Loucy (cell line): ENCODE measurements around the gene U2AF2.

ENCODE experiments used
- H2AFZ ChIP-seq: fragments of 200-600 bp; sonication (generic); 2 replicates; pipeline ENCODE4 v1.6.0; 2016; ENCODE audit warnings: antibody characterized with exemption, mild to moderate bottlenecking, low read length, moderate library complexity
- H3F3A ChIP-seq: fragments of 200-600 bp; 2 replicates; pipeline ENCODE4 v1.6.0; 2016; ENCODE audit warnings: antibody characterized with exemption, low read depth, mild to moderate bottlenecking
- H3K27me3 ChIP-seq: fragments of 200-600 bp; sonication (generic); 2 replicates; pipeline ENCODE4 v1.6.1; 2014; ENCODE audit warnings: low read length, mild to moderate bottlenecking; ENCODE audit not compliant: insufficient read depth, poor library complexity, severe bottlenecking
- H3K36me3 ChIP-seq: fragments of 200-600 bp; sonication (generic); 2 replicates; pipeline ENCODE4 v1.6.1; 2016; ENCODE audit warnings: low read length; ENCODE audit not compliant: insufficient read depth
- H3K4me1 ChIP-seq: fragments of 200-600 bp; sonication (generic); 2 replicates; pipeline ENCODE4 v1.5.1; 2014; ENCODE audit warnings: low read length, mild to moderate bottlenecking; ENCODE audit not compliant: insufficient read depth, poor library complexity, severe bottlenecking
- H3K4me2 ChIP-seq: fragments of 200-600 bp; sonication (generic); 2 replicates; pipeline ENCODE4 v1.6.0; 2014; ENCODE audit warnings: antibody characterized with exemption, low read length, low read depth, mild to moderate bottlenecking; ENCODE audit not compliant: poor library complexity, severe bottlenecking
- H3K4me3 ChIP-seq: fragments of 200-600 bp; sonication (generic); 2 replicates; pipeline ENCODE4 v1.5.1; 2014; ENCODE audit warnings: low read length, mild to moderate bottlenecking, mixed read lengths; ENCODE audit not compliant: poor library complexity, severe bottlenecking
- H3K79me2 ChIP-seq: fragments of 200-600 bp; sonication (generic); 2 replicates; pipeline ENCODE4 v1.6.1; 2014; ENCODE audit warnings: low read length; ENCODE audit not compliant: insufficient read depth
- H3K9ac ChIP-seq: fragments of 200-600 bp; sonication (generic); 2 replicates; pipeline ENCODE4 v1.6.0; 2014; ENCODE audit warnings: mild to moderate bottlenecking, low read depth, low read length, moderate library complexity; ENCODE audit not compliant: poor library complexity, severe bottlenecking
- H3K9me2 ChIP-seq: fragments of 200-600 bp; sonication (generic); replicated peaks from 2 replicates; pipeline ENCODE4 v1.6.1; 2016; ENCODE audit warnings: low read depth, low read length, mixed read lengths
- H3K9me3 ChIP-seq: fragments of 200-600 bp; sonication (generic); 2 replicates; pipeline ENCODE4 v1.6.1; 2014; ENCODE audit warnings: mild to moderate bottlenecking, antibody characterized with exemption, low read length, low read depth; ENCODE audit not compliant: insufficient read depth
- H4K20me1 ChIP-seq: fragments of 200-600 bp; sonication (generic); 2 replicates; pipeline ENCODE4 v1.6.0; 2014; ENCODE audit warnings: antibody characterized with exemption, low read length, mild to moderate bottlenecking; ENCODE audit not compliant: insufficient read depth, poor library complexity, severe bottlenecking
- CTCF ChIP-seq: fragments of 200-600 bp; sonication (generic); conservative IDR thresholded peaks from 2 replicates; pipeline ENCODE4 v1.5.1; 2014; ENCODE audit warnings: mild to moderate bottlenecking, antibody characterized with exemption, low read length
- EZH2phosphoT487 ChIP-seq: fragments of 200-600 bp; IDR thresholded peaks from 2 replicates; pipeline ENCODE4 v1.6.1; 2018; ENCODE audit warnings: antibody characterized with exemption, mild to moderate bottlenecking, moderate library complexity, borderline replicate concordance

The U2AF2 gene

GRCh38 chr19:55624109-55625003 is 30.5 kb upstream of the U2AF2 start, which contains the start of gene ZNF784:
Gene ZNF784 (minus strand): TSS chr19:55624566. CDS start chr19:55624561, 5 bp downstream.
- H3K4me2 ChIP-seq: peak within 1 kb of the TSS; percentile 80
- no peaks in the 10 kb centered on the region for H3K9me2 ChIP-seq
- peaks cover 16% of the 10 kb centered on the region for H3K4me1 ChIP-seq
- peak within 1 kb of the TSS; percentile 69 for H3K9ac ChIP-seq
- H2AFZ ChIP-seq: peak within 1 kb of the TSS; percentile 79
- H3K79me2 ChIP-seq: 0 out of 2 replicates have a peak, but pooled peaks cover 7% of the 10 kb centered on the region
- no peaks in the 10 kb centered on the region for H3K27me3 ChIP-seq
- peaks cover 6% of the 10 kb centered on the region for H4K20me1 ChIP-seq
- H3K36me3 ChIP-seq: no peaks in the 10 kb centered on the region
- H3F3A ChIP-seq: no peaks in the 10 kb centered on the region
- peak within 1 kb of the TSS; percentile 76 for H3K4me3 ChIP-seq
- no peaks in the 10 kb centered on the region for H3K9me3 ChIP-seq
- TF ChIP-seq EZH2phosphoT487: no peak
- no peak for TF ChIP-seq CTCF

GRCh38 chr19:55625004-55625326 is 29.9 kb upstream of the U2AF2 start:
- Histone ChIP-seq H3K27me3 (no peaks in the 10 kb centered on the region), H2AFZ (peak overlapping the region; percentile 79), H3K4me2 (peak overlapping the region; percentile 80), H3K9ac (peak overlapping the region; percentile 69), H3K36me3 (no peaks in the 10 kb centered on the region), H3K79me2 (0 out of 2 replicates have a peak, but pooled peaks cover 7% of the 10 kb centered on the region), H3K9me3 (no peaks in the 10 kb centered on the region), H3F3A (no peaks in the 10 kb centered on the region), H3K4me1 (peaks cover 16% of the 10 kb centered on the region), H4K20me1 (peaks cover 6% of the 10 kb centered on the region), H3K4me3 (peak overlapping the region; percentile 76), H3K9me2 (no peaks in the 10 kb centered on the region)
- TF ChIP-seq CTCF (no peak), EZH2phosphoT487 (no peak)

GRCh38 chr19:55626350-55626749 is 28.5 kb upstream of the U2AF2 start:
- Histone ChIP-seq H3K4me1 (peaks cover 11% of the 10 kb centered on the region), H3K27me3 (no peaks in the 10 kb centered on the region), H3K9me2 (no peaks in the 10 kb centered on the region), H3K4me2 (peak overlapping the region; percentile 21), H2AFZ (no peak overlapping the region), H3K36me3 (no peaks in the 10 kb centered on the region), H3K79me2 (0 out of 2 replicates have a peak, but pooled peaks cover 7% of the 10 kb centered on the region), H3K9me3 (no peaks in the 10 kb centered on the region), H4K20me1 (peaks cover 6% of the 10 kb centered on the region), H3K4me3 (no peak overlapping the region), H3F3A (no peaks in the 10 kb centered on the region), H3K9ac (peak overlapping the region; percentile 25)
- no peak for TF ChIP-seq EZH2phosphoT487
- no peak for TF ChIP-seq CTCF
